GM12878 (cell line): ENCODE data around the gene RUNDC1. TPM values are rescaled to one million over a fixed set of nuclear protein-coding genes. Genes with fewer than 3 reads are reported as not detected.

Source experiments
- ATAC-seq: fragments of 200-7000 bp; cut with Tn5 transposase; 3 replicates; pipeline ENCODE4 v1.9.1; 2020; ENCODE audit warnings: mild to moderate bottlenecking, moderate library complexity
- BruUV-seq: library from RNA; stranded (reverse); fragments of 400-500 nt; replicated peaks from 2 replicates; lab custom pipeline; 2021; lab: Mats Ljungman, UMichigan
- CTCF ChIA-PET: fragments of 300-600 bp; sonication (Branson Sonifier 250); formaldehyde crosslinking; extraction: SDS; loops from one replicate; lab custom pipeline; 2021; ENCODE audit warnings: inconsistent platforms; lab: Yijun Ruan, JAX
- POLR2A ChIA-PET: fragments of 350-600 bp; formaldehyde crosslinking; extraction: SDS; loops from one replicate; lab custom pipeline; 2021; ENCODE audit warnings: inconsistent platforms; lab: Charles Lee
- RAD21 ChIA-PET: fragments of 300-600 bp; sonication (Branson Sonifier 250); formaldehyde crosslinking; loops from one replicate; lab custom pipeline; 2023; ENCODE audit warnings: antibody characterized with exemption; ENCODE audit not compliant: unreplicated experiment; lab: Charles Lee
- SMC1A ChIA-PET: fragments of 300-600 bp; sonication (Branson Sonifier 250); formaldehyde crosslinking; loops from one replicate; lab custom pipeline; 2023; ENCODE audit not compliant: unreplicated experiment, uncharacterized antibody; lab: Charles Lee
- DNase-seq: peaks from one replicate; pipeline ENCODE4 v3.0.0-alpha.2; 2011; ENCODE audit warnings: low read depth, low spot score
- FAIRE-seq: peaks from 3 replicates; lab custom pipeline; 2011; peaks lifted over from hg19 to GRCh38; lab: Jason Lieb, UNC
- H2AFZ ChIP-seq: 2 replicates; pipeline ENCODE4 v1.6.0; 2011; ENCODE audit warnings: low read depth, low read length, control low read depth; ENCODE audit not compliant: control insufficient read depth
- H3K27ac ChIP-seq: 2 replicates; pipeline ENCODE4 v1.5.1; 2011; ENCODE audit warnings: control low read depth; ENCODE audit not compliant: control insufficient read depth, insufficient read depth
- H3K27me3 ChIP-seq, 2 experiments: replicated peaks in 1 of 2; 2 replicates each; pipeline versions ENCODE4 v1.6.0 to v1.6.1; 2011; ENCODE audit warnings: low read length in 1 of 2; ENCODE audit not compliant: control insufficient read depth in 2 of 2, insufficient read depth in 2 of 2
- H3K36me3 ChIP-seq, 2 experiments: 2 replicates each; pipeline ENCODE4 v1.5.1; 2011; ENCODE audit warnings: low read length in 1 of 2; ENCODE audit not compliant: control insufficient read depth in 2 of 2, insufficient read depth in 2 of 2
- H3K4me1 ChIP-seq: 2 replicates; pipeline ENCODE4 v1.6.1; 2011; ENCODE audit warnings: mild to moderate bottlenecking, low read length, moderate library complexity, mixed read lengths; ENCODE audit not compliant: control insufficient read depth, insufficient read depth
- H3K4me2 ChIP-seq: 2 replicates; pipeline ENCODE4 v1.6.0; 2011; ENCODE audit warnings: control low read depth; ENCODE audit not compliant: control insufficient read depth, insufficient read depth
- H3K4me3 ChIP-seq: fragments of 200-600 bp; sonication (generic); 2 replicates; pipeline ENCODE4 v1.5.1; 2016
- H3K79me2 ChIP-seq: 2 replicates; pipeline ENCODE4 v1.6.0; 2011; ENCODE audit warnings: low read length; ENCODE audit not compliant: control insufficient read depth, insufficient read depth
- H3K9ac ChIP-seq: 2 replicates; pipeline ENCODE4 v1.8.0; 2011; ENCODE audit warnings: low read length, control low read depth, mixed read lengths; ENCODE audit not compliant: control insufficient read depth, insufficient read depth
- H3K9me3 ChIP-seq: replicated peaks from 3 replicates; pipeline ENCODE4 v1.5.1; 2011; ENCODE audit warnings: mild to moderate bottlenecking, low read length; ENCODE audit not compliant: control insufficient read depth, insufficient read depth
- H4K20me1 ChIP-seq: 2 replicates; pipeline ENCODE4 v1.6.0; 2011; ENCODE audit not compliant: control insufficient read depth, insufficient read depth
- EP300 ChIP-seq, 2 experiments: fragments of 150-350 bp in 1 of 2; IDR thresholded peaks; 2 replicates each; pipeline ENCODE4 v1.6.1; 2011 to 2012; ENCODE audit warnings: low read depth in 2 of 2, low read length in 2 of 2, borderline replicate concordance in 1 of 2, improper control_type of control experiment in 1 of 2, inconsistent platforms in 1 of 2; ENCODE audit not compliant: control insufficient read depth in 1 of 2
- KLF5 ChIP-seq: fragments of 450-650 bp; IDR thresholded peaks from 2 replicates; pipeline ENCODE4 v1.6.1; 2014; ENCODE audit warnings: mild to moderate bottlenecking; ENCODE audit not compliant: partially characterized antibody
- MEF2A ChIP-seq: IDR thresholded peaks from 2 replicates; pipeline ENCODE4 v1.6.1; 2011; ENCODE audit warnings: low read depth, mild to moderate bottlenecking, low read length, moderate library complexity; ENCODE audit not compliant: insufficient read depth
- POLR2AphosphoS5 ChIP-seq: IDR thresholded peaks from 2 replicates; pipeline ENCODE4 v1.6.1; 2011; ENCODE audit warnings: mild to moderate bottlenecking, low read length, inconsistent platforms
- WRNIP1 ChIP-seq: IDR thresholded peaks from 2 replicates; pipeline ENCODE4 v1.6.1; 2011; ENCODE audit warnings: low read depth, low read length, improper control_type of control experiment, borderline replicate concordance
- ZBED1 ChIP-seq: IDR thresholded peaks from 2 replicates; pipeline ENCODE4 v1.6.1; 2016; ENCODE audit warnings: borderline replicate concordance
- ZNF274 ChIP-seq: IDR thresholded peaks from one replicate; pipeline ENCODE4 v1.8.0; 2011; ENCODE audit not compliant: insufficient read length, insufficient read depth
- WGBS: methylation state at CpG from one replicate; pipeline ENCODE4 v1.1.6; 2016; ENCODE audit warnings: low lambda C conversion rate; ENCODE audit not compliant: insufficient replicate concordance, insufficient coverage; ENCODE audit errors: missing lambda C conversion rate; 5-methylcytosine and 5-hydroxymethylcytosine counted together
- in situ Hi-C: fragments of 300-500 bp; cut with MboI; formaldehyde crosslinking; loops from 9 replicates; pipeline ENCODE4 v1.14.3; 2018; ENCODE audit warnings: mixed read lengths
- intact Hi-C: fragments of 100-400 bp; cut with micrococcal nuclease; formaldehyde crosslinking; loops from one replicate; pipeline ENCODE4 v1.14.2; 2022; ENCODE audit not compliant: unreplicated experiment
- polyA plus RNA-seq, 11 experiments: library from polyadenylated mRNA; depleted of rRNA in 4 of 11; unstranded in 6 of 11; stranded (reverse) in 5 of 11; fragments of >200 nt; fragmentation: Nextera tagmentation in 4 of 11; fragmentation: Illumina TruSeq in 1 of 11; extraction: Ambion mirVana in 4 of 11; extraction: Trizol in 1 of 11; gene quantifications; 1 replicate in 1 of 11; 2 replicates in 10 of 11; pipeline versions ENCODE4 v1.2.1 to v1.2.3, GENCODE V29; 2011 to 2016; ENCODE audit warnings: inconsistent platforms in 2 of 11, missing spikeins in 2 of 11, low read depth in 1 of 11
- total RNA-seq, 4 experiments: library from RNA; depleted of rRNA in 3 of 4; stranded (reverse); fragments of >200 nt in 3 of 4; fragmentation: Illumina TruSeq in 1 of 4; extraction: Trizol in 1 of 4; gene quantifications; 2 replicates each; pipeline versions ENCODE4 v1.2.1 to v1.2.3, GENCODE V29; 2013 to 2021
- TF ChIP-seq, protein P1 (sequence below): fragments of 450-650 bp; IDR thresholded peaks from 2 replicates; pipeline ENCODE4 v1.6.1; 2017; ENCODE audit warnings: antibody characterized with exemption, mild to moderate bottlenecking, moderate library complexity
- TF ChIP-seq, protein P2 (sequence below): fragments of 450-650 bp; IDR thresholded peaks from 2 replicates; pipeline ENCODE4 v1.6.1; 2016; ENCODE audit warnings: mild to moderate bottlenecking
- TF ChIP-seq, protein P3 (sequence below): fragments of 450-650 bp; IDR thresholded peaks from 2 replicates; pipeline ENCODE4 v1.6.1; 2016; ENCODE audit warnings: mild to moderate bottlenecking, moderate library complexity, borderline replicate concordance

RUNDC1 gene
- total and polyA plus RNA-seq, 10 of the 15 experiments (the other 5 are each of a cell fraction or from before 2014, with no cell fraction given) = 2.9 to 15.6 (median 8.2) TPM

DNA sequence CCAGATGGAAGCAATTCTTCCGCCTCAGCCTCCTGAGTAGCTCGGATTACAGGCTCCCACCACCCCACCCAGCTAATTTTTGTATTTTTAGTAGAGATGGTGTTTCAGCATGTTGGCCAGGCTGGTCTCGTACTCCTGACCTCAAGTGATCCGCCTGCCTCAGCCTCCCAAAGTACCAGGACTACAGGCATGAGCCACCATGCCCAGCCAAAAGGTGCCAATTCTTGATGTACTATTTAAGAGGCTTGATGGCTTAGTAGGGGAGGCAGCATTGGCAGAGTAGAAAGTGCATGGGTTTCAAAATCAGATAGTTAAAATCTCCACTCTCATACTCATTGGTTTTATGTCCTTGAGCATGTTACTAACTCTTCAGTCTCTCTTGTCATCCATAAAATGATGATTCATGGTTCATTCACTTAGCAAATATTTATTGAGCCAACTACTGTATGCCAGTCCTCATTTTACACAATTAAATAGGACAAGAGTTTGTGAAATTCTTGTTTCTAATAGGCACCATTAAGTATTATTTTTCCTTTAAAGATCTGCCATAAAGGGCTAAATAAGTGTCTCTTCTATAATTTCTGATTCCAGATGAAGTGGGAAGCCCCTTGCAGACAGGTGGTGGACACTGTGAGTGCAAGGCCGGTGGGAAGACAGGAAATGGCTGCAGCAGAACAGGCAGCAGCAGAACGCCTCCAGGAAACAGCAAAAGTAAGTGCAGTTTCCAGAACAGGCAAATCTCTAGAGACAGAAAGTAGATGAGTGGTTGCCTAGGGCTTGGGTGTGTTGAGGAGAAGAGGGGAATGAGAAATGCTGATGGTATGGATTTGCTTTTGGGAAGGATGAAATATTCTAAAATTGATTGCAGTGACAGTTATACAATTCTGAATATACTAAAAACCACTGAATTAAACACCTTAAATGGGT is 9.6 kb downstream of the RUNDC1 start:
- SMC1A ChIA-PET = interaction anchor here (0.9 kb wide), 1 partner anchor 26 kb away, joined by 3 read pairs; the partner anchor contains the start of gene AARSD1
- H4K20me1 ChIP-seq = no peaks in the 10 kb centered on the region
- RAD21 ChIA-PET = no interaction called here
- H3K27ac ChIP-seq = no peak overlapping the region
- in situ Hi-C loops (no loop called here), intact Hi-C loops (loop anchor here (10.0 kb wide), 1 partner anchor 145 kb away; the partner anchor contains the start of gene AOC2)
- H3K9ac ChIP-seq = no peak overlapping the region
- no peaks in the 10 kb centered on the region for H3K27me3 ChIP-seq
- H3K36me3 ChIP-seq = peaks cover 13 to 35% of the 10 kb centered on the region in 2 experiments
- no peaks in the 10 kb centered on the region for H3K9me3 ChIP-seq
- peaks cover 11% of the 10 kb centered on the region for H3K79me2 ChIP-seq
- no peak for FAIRE-seq
- peaks cover 18% of the 10 kb centered on the region for H3K4me1 ChIP-seq
- H3K4me3 ChIP-seq = no peak overlapping the region
- H2AFZ ChIP-seq = no peak overlapping the region
- DNase-seq = no peak
- CTCF ChIA-PET = interaction anchor here (1.0 kb wide), 1 partner anchor 8 kb away, joined by 3 read pairs; the partner anchor contains the start of gene RPL27
- H3K4me2 ChIP-seq = no peak overlapping the region
- no TSS peak for BruUV-seq
- ATAC-seq = no peak
- 84% methylated on average over 6 of the region's 6 CpGs for WGBS
- POLR2A ChIA-PET = no interaction called here
- TF ChIP-seq, protein P1, sequence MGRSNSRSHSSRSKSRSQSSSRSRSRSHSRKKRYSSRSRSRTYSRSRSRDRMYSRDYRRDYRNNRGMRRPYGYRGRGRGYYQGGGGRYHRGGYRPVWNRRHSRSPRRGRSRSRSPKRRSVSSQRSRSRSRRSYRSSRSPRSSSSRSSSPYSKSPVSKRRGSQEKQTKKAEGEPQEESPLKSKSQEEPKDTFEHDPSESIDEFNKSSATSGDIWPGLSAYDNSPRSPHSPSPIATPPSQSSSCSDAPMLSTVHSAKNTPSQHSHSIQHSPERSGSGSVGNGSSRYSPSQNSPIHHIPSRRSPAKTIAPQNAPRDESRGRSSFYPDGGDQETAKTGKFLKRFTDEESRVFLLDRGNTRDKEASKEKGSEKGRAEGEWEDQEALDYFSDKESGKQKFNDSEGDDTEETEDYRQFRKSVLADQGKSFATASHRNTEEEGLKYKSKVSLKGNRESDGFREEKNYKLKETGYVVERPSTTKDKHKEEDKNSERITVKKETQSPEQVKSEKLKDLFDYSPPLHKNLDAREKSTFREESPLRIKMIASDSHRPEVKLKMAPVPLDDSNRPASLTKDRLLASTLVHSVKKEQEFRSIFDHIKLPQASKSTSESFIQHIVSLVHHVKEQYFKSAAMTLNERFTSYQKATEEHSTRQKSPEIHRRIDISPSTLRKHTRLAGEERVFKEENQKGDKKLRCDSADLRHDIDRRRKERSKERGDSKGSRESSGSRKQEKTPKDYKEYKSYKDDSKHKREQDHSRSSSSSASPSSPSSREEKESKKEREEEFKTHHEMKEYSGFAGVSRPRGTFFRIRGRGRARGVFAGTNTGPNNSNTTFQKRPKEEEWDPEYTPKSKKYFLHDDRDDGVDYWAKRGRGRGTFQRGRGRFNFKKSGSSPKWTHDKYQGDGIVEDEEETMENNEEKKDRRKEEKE = no peak
- TF ChIP-seq, protein P2, sequence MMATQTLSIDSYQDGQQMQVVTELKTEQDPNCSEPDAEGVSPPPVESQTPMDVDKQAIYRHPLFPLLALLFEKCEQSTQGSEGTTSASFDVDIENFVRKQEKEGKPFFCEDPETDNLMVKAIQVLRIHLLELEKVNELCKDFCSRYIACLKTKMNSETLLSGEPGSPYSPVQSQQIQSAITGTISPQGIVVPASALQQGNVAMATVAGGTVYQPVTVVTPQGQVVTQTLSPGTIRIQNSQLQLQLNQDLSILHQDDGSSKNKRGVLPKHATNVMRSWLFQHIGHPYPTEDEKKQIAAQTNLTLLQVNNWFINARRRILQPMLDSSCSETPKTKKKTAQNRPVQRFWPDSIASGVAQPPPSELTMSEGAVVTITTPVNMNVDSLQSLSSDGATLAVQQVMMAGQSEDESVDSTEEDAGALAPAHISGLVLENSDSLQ = no peak
- no peak for TF ChIP-seq ZNF274
- no peak for TF ChIP-seq KLF5
- TF ChIP-seq EP300 (IDR thresholded peaks at IDR 0.05; ENCODE audit: borderline replicate concordance in 1 of 2, control insufficient read depth in 1 of 2, low read depth in 2 of 2, low read length in 2 of 2) = no peak
- no peak for TF ChIP-seq WRNIP1
- TF ChIP-seq MEF2A = no peak
- TF ChIP-seq, protein P3, sequence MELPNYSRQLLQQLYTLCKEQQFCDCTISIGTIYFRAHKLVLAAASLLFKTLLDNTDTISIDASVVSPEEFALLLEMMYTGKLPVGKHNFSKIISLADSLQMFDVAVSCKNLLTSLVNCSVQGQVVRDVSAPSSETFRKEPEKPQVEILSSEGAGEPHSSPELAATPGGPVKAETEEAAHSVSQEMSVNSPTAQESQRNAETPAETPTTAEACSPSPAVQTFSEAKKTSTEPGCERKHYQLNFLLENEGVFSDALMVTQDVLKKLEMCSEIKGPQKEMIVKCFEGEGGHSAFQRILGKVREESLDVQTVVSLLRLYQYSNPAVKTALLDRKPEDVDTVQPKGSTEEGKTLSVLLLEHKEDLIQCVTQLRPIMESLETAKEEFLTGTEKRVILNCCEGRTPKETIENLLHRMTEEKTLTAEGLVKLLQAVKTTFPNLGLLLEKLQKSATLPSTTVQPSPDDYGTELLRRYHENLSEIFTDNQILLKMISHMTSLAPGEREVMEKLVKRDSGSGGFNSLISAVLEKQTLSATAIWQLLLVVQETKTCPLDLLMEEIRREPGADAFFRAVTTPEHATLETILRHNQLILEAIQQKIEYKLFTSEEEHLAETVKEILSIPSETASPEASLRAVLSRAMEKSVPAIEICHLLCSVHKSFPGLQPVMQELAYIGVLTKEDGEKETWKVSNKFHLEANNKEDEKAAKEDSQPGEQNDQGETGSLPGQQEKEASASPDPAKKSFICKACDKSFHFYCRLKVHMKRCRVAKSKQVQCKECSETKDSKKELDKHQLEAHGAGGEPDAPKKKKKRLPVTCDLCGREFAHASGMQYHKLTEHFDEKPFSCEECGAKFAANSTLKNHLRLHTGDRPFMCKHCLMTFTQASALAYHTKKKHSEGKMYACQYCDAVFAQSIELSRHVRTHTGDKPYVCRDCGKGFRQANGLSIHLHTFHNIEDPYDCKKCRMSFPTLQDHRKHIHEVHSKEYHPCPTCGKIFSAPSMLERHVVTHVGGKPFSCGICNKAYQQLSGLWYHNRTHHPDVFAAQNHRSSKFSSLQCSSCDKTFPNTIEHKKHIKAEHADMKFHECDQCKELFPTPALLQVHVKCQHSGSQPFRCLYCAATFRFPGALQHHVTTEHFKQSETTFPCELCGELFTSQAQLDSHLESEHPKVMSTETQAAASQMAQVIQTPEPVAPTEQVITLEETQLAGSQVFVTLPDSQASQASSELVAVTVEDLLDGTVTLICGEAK = no peak
- TF ChIP-seq ZBED1 = no peak
- TF ChIP-seq POLR2AphosphoS5 = no peak
